Measurements from ENCODE around the gene BCAS3. TPM values are rescaled to one million over a fixed set of nuclear protein-coding genes. Genes with fewer than 3 reads are reported as not detected.
"Not testable (repeated sequence)": the region's sequence is repeated elsewhere in the genome, so short reads cannot be mapped to it uniquely, and the experiment has no call there.

BCAS3 gene
- total and polyA plus RNA-seq, 9 donors, result 9.4 to 37.0 (median 21.6) TPM

DNA sequence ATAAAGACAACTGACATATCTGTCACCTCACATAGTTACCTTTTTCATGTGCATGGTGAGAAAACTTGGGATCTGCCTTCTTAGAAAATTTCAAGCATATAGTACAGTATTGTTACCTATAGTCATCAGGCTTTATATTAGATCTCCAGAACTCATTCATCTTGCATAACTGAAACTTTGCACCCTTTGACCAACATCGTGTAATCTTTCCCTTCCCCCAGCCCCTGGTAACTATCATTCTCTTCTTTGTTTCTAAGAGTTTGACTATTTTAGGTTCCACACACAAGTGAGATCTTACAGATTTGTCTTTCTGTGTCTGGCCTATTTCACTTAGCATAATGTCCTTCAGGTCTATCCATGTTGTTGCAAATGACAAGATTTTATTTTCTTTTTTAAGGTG, 751.6 kb downstream of the BCAS3 start:
- 60 to 78% (median 70%) methylated on average over 1 of the region's 1 CpG for WGBS, 3 donors
- Histone ChIP-seq H3K27me3 (no peaks in the 10 kb centered on the region), H3K4me1 (ENCODE audit: insufficient read depth) (no peaks in the 10 kb centered on the region), H3K36me3 (no peaks in the 10 kb centered on the region), H3K4me3 (no peak overlapping the region), H3K9me3 (no peaks in the 10 kb centered on the region), H3K27ac (no peak overlapping the region)
- TF ChIP-seq POLR2A (IDR thresholded peaks at IDR 0.05) (no peak), EP300 (IDR thresholded peaks at IDR 0.05) (no peak)
- TF ChIP-seq, protein P1, sequence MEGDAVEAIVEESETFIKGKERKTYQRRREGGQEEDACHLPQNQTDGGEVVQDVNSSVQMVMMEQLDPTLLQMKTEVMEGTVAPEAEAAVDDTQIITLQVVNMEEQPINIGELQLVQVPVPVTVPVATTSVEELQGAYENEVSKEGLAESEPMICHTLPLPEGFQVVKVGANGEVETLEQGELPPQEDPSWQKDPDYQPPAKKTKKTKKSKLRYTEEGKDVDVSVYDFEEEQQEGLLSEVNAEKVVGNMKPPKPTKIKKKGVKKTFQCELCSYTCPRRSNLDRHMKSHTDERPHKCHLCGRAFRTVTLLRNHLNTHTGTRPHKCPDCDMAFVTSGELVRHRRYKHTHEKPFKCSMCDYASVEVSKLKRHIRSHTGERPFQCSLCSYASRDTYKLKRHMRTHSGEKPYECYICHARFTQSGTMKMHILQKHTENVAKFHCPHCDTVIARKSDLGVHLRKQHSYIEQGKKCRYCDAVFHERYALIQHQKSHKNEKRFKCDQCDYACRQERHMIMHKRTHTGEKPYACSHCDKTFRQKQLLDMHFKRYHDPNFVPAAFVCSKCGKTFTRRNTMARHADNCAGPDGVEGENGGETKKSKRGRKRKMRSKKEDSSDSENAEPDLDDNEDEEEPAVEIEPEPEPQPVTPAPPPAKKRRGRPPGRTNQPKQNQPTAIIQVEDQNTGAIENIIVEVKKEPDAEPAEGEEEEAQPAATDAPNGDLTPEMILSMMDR (IDR thresholded peaks at IDR 0.05), result no peak
- intact Hi-C loops (cut with DNase I), result no loop called here
- DNase-seq, result no peak

DNA sequence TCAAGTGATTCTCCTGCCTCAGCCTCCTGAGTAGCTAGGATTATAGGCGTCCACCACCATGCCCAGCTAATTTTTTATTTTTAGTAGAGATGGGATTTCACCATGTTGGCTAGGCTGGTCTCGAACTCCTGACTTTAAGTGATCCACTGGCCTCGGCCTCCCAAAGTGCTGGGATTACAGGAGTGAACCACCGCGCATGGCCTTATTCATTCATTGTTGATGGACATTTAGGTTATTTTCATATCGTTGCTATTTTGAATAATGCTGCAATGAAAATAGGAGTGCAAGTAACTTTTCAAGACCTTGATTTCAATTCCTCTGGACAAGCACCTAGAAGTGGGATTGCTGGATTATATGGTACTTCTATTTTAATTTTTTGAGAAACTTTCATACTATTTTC, 752.2 kb downstream of the BCAS3 start:
- intact Hi-C loops (cut with DNase I); H3K27ac ChIP-seq; DNase-seq: not testable (repeated sequence)

DNA sequence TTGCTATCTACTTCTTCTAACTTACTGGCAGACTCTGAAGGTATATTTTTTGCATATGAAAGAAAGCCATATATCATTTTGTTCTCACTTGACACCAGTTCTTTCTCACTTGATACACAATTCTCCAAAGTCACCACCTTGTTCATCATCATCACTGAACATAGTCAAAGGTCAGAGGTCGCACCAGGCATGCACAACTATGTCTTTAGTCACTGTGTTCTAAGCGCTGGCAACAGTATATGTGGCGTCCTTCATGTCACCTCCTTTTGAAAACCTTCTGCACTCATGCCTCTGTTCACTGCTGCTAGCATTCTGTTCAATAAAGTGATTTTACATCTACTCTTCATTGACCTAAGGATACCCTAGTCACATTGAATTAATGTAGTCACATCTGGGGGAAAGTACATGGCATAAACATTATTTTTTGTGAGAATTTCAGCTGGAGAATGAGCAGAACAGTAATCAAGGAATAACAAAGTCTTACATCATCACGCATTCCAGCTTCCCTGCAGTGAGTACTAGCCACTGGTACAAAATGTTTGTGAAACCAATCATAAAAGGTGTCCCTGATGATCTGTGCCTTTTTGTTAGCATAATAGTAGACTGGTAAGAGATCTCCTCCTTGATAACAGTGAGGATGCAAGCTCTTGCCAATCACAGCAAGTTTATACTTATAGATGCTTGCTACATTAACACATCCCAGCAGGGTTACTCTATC, 754.1 kb downstream of the BCAS3 start:
- H3K27me3 ChIP-seq, result no peaks in the 10 kb centered on the region
- intact Hi-C loops (cut with DNase I), result no loop called here
- no peak for TF ChIP-seq POLR2A (IDR thresholded peaks at IDR 0.05)
- TF ChIP-seq, protein P1 (IDR thresholded peaks at IDR 0.05), result no peak
- no peak for TF ChIP-seq EP300 (IDR thresholded peaks at IDR 0.05)
- WGBS, 3 donors, result 69 to 80% (median 76%) methylated on average over 4 of the region's 4 CpGs
- H3K27ac ChIP-seq, result no peak overlapping the region
- H3K9me3 ChIP-seq, result no peaks in the 10 kb centered on the region
- H3K4me3 ChIP-seq, result no peak overlapping the region
- H3K4me1 ChIP-seq (ENCODE audit: insufficient read depth), result no peaks in the 10 kb centered on the region
- DNase-seq, result no peak
- no peaks in the 10 kb centered on the region for H3K36me3 ChIP-seq

More for the DNA sequence above, 752.2 kb downstream of the BCAS3 start:
- H3K9me3 ChIP-seq; H3K27me3 ChIP-seq; H3K4me3 ChIP-seq; H3K4me1 ChIP-seq (ENCODE audit: insufficient read depth); H3K36me3 ChIP-seq: not testable (repeated sequence)
- 90 to 96% (median 93%) methylated on average over 6 of the region's 6 CpGs for WGBS, 3 donors

DNA sequence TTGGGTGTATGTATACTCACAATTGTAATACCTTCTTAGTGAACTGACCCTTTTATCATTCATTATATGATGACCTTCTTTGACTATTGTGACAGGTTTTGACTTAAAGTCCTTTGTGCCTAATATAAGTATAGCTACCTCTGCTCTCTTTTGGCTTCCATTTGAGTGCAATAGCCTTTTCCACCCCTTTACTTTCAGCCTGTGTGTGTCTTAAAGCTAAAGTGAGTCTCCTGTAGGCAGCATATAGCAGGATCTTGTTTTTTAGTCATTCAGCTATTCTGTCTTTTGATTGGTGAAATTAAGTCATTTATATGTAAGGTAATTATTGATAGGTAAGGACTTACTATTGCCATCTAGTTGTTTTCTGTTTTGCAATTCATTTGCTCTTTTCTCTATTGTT, 758.6 kb downstream of the BCAS3 start:
- intact Hi-C loops (cut with DNase I), result no loop called here
- Histone ChIP-seq H3K36me3 (no peaks in the 10 kb centered on the region), H3K4me1 (ENCODE audit: insufficient read depth) (no peaks in the 10 kb centered on the region), H3K27ac (no peak overlapping the region), H3K4me3 (no peak overlapping the region), H3K27me3 (no peaks in the 10 kb centered on the region), H3K9me3 (no peaks in the 10 kb centered on the region)
- DNase-seq, result no peak
- TF ChIP-seq, protein P1 (IDR thresholded peaks at IDR 0.05), result no peak
- TF ChIP-seq POLR2A (IDR thresholded peaks at IDR 0.05) (no peak), EP300 (IDR thresholded peaks at IDR 0.05) (no peak)

DNA sequence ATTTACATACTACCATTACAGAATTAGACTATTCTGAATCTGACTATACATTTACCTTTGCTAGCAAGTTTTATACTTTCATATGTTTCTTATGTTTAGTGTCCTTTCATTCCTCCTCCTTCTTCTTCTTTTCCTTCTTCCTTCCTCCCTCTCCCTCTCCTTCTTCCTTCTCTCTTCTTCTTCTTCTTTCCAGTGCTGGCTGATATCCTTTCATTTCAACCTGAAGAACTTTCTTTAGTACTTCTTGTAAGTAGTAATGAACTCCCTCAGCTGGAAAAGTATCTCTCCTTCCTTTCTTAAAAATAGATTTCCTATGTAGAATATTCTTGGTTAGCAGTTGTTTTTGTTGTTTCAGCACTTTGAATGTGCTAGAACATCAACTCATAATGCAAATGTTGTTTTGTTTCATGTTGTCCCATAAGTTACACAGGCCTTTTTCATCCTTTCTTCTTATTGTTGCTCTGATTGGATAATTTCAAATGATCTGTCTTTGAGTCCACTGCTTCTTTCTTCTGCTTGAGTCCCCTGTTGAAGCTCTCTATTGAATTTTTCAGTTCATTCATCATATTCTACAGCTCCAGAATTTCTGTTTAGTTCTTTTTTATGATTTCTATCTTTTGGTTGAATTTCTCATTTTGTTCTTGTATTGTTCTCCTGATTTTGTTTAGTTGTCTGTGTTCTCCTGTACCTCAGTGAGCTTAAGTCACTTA, 759.5 kb downstream of the BCAS3 start:
- Histone ChIP-seq H3K36me3 (no peaks in the 10 kb centered on the region), H3K4me3 (no peak overlapping the region), H3K27me3 (no peaks in the 10 kb centered on the region), H3K4me1 (ENCODE audit: insufficient read depth) (no peaks in the 10 kb centered on the region), H3K27ac (no peak overlapping the region), H3K9me3 (no peaks in the 10 kb centered on the region)
- DNase-seq, result no peak
- TF ChIP-seq POLR2A (IDR thresholded peaks at IDR 0.05), result no peak
- no peak for TF ChIP-seq EP300 (IDR thresholded peaks at IDR 0.05)
- TF ChIP-seq, protein P1 (IDR thresholded peaks at IDR 0.05), result no peak
- intact Hi-C loops (cut with DNase I), result no loop called here

All from ovary (tissue), 9 donors.